SIG-M5 (cell line): ENCODE data around the gene GOLGA6C.
"Not testable (repeated sequence)": the region's sequence is repeated elsewhere in the genome, so short reads cannot be mapped to it uniquely, and the experiment has no call there.

Experiments used
- DNase-seq: peaks from one replicate; lab custom pipeline; 2025; lab: John Stamatoyannopoulos, UW

The GOLGA6C gene

GRCh38 chr15:75252285-75252684 lies 5.8 kb upstream of the GOLGA6C start:
- DNase-seq, result not testable (repeated sequence)

- DNase-seq, result not testable (repeated sequence)
Measured at GRCh38 chr15:75258620-75259343, 648 bp downstream of the GOLGA6C start.

- not testable (repeated sequence) for DNase-seq
Measured at GRCh38 chr15:75259873-75260272, 1.7 kb downstream of the GOLGA6C start.

GRCh38 chr15:75273751-75274359 lies 15.7 kb downstream of the GOLGA6C start:
- DNase-seq, result not testable (repeated sequence)

GRCh38 chr15:75274509-75275107 lies 16.5 kb downstream of the GOLGA6C start:
- DNase-seq, result not testable (repeated sequence)

GRCh38 chr15:75275617-75276016 lies 17.5 kb downstream of the GOLGA6C start:
- DNase-seq, result not testable (repeated sequence)

- DNase-seq, result not testable (repeated sequence)
Measured at GRCh38 chr15:75278497-75278896, 20.4 kb downstream of the GOLGA6C start.

- DNase-seq, result not testable (repeated sequence)
Measured at GRCh38 chr15:75282572-75282971, 24.4 kb downstream of the GOLGA6C start, which contains the start of gene GOLGA6D. TSS of gene GOLGA6D (plus strand) at chr15:75282835. CDS start at chr15:75282876, 41 bp downstream.

- not testable (repeated sequence) for DNase-seq
Measured at GRCh38 chr15:75284152-75284551, 26.0 kb downstream of the GOLGA6C start.

- not testable (repeated sequence) for DNase-seq
Measured at GRCh38 chr15:75293660-75294059, 35.5 kb downstream of the GOLGA6C start.

GRCh38 chr15:75298541-75299310 lies 40.6 kb downstream of the GOLGA6C start:
- DNase-seq, result not testable (repeated sequence)

GRCh38 chr15:75299311-75299688 lies 41.2 kb downstream of the GOLGA6C start:
- DNase-seq, result not testable (repeated sequence)

- not testable (repeated sequence) for DNase-seq
Measured at GRCh38 chr15:75300026-75300425, 41.9 kb downstream of the GOLGA6C start.

- no peak for DNase-seq
Measured at GRCh38 chr15:75302318-75302717, 44.2 kb downstream of the GOLGA6C start.

- not testable (repeated sequence) for DNase-seq
Measured at GRCh38 chr15:75302753-75303152, 44.6 kb downstream of the GOLGA6C start.

- DNase-seq, result no peak
Measured at GRCh38 chr15:75306188-75306587, 48.1 kb downstream of the GOLGA6C start.

- DNase-seq, result no peak
Measured at GRCh38 chr15:75307778-75308390, 49.8 kb downstream of the GOLGA6C start.

GRCh38 chr15:75309711-75310110 lies 51.6 kb downstream of the GOLGA6C start:
- DNase-seq, result no peak

- not testable (repeated sequence) for DNase-seq
Measured at GRCh38 chr15:75312548-75312947, 54.4 kb downstream of the GOLGA6C start.

GRCh38 chr15:75313116-75313845 lies 55.1 kb downstream of the GOLGA6C start:
- no peak for DNase-seq
